ENCODE measurements around the gene KCNT1.

DNA sequence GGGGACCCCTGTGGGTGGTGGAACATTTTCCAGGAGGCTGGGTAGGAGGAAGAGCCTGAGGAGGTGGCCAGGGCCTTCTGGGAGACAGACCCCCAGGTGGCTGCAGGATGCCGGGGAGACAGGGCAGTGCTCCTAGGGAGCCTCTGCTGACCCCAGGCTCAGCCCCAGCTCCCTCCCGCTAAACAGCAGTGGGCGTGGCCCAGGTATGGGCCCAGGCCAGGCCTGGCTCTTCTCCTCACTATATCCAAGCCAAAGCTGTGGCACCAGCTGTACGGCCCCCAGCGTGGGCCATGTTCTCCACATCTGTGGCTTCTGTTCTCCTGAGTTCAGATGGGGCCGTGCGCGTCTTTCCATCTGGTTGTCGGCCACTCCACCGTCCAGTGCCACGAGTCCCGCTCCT lies 58.5 kb downstream of the KCNT1 start:
- TF ChIP-seq, protein P1, sequence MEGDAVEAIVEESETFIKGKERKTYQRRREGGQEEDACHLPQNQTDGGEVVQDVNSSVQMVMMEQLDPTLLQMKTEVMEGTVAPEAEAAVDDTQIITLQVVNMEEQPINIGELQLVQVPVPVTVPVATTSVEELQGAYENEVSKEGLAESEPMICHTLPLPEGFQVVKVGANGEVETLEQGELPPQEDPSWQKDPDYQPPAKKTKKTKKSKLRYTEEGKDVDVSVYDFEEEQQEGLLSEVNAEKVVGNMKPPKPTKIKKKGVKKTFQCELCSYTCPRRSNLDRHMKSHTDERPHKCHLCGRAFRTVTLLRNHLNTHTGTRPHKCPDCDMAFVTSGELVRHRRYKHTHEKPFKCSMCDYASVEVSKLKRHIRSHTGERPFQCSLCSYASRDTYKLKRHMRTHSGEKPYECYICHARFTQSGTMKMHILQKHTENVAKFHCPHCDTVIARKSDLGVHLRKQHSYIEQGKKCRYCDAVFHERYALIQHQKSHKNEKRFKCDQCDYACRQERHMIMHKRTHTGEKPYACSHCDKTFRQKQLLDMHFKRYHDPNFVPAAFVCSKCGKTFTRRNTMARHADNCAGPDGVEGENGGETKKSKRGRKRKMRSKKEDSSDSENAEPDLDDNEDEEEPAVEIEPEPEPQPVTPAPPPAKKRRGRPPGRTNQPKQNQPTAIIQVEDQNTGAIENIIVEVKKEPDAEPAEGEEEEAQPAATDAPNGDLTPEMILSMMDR (IDR thresholded peaks at IDR 0.05), result no peak
- TF ChIP-seq POLR2A (IDR thresholded peaks at IDR 0.05), result no peak
